B cell (primary cell): ENCODE results near the gene AKR1B1.

Source experiments
- CTCF ChIP-seq: fragments of 200-600 bp; IDR thresholded peaks from one replicate; pipeline ENCODE4 v1.8.0; 2022; ENCODE audit warnings: antibody characterized with exemption, mild to moderate bottlenecking
- EZH2 ChIP-seq: IDR thresholded peaks from 2 replicates; pipeline ENCODE4 v1.6.1; 2012; ENCODE audit warnings: borderline replicate concordance, low read depth, mild to moderate bottlenecking, moderate library complexity, low read length; ENCODE audit not compliant: insufficient read depth, poor library complexity, severe bottlenecking

GRCh38 chr7:134406431-134406830 is 52.5 kb downstream of the AKR1B1 start:
- no peak for TF ChIP-seq CTCF
- TF ChIP-seq EZH2, result no peak
